HCEC 1CT (cell line): Measurements from ENCODE around the gene NBL1.

Source experiments
- DNase-seq: peaks from one replicate; pipeline ENCODE4 v3.0.0-alpha.2; 2017

Gene NBL1

DNA sequence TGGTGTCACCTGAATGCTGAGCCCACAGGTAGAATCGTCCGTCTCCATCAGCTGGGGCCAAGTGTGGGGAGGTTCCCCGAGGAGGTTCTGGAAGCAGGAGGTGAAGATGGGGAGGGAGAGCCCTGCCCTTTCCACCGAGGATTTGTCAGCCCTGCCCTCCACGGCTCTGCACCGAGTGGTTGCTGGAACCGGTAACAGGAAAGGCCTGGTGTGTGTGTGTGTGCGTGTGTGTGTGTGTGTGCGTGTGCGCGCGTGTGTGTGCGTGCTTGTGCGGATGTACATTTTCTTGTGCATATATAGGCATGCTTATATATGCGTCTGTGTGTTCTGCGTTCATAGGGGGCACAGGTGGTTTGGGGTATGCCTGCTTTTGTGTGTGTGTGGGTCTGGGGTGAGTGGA lies 3.5 kb downstream of the NBL1 start:
- DNase-seq, result no peak

DNA sequence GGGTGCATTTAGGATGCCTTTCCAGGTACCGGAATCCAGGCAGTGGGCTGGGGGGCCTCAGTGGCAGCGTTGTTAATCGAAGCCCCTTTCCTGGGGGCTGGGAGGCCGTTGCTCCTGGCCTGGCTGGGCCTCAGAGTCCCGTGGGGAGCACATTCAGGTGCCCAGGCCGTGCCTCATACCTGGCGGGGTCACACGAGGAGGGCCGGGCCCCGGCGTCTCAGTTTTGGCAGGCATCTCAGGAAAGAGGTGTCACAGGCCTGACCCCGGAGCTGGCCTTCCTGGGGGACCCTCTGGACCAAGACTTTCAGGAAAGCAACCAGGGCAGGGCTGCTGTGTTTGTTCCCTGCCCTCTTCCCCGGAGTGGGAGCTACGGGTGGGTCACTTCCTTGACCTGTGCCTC lies 4.1 kb downstream of the NBL1 start:
- DNase-seq, result no peak

DNA sequence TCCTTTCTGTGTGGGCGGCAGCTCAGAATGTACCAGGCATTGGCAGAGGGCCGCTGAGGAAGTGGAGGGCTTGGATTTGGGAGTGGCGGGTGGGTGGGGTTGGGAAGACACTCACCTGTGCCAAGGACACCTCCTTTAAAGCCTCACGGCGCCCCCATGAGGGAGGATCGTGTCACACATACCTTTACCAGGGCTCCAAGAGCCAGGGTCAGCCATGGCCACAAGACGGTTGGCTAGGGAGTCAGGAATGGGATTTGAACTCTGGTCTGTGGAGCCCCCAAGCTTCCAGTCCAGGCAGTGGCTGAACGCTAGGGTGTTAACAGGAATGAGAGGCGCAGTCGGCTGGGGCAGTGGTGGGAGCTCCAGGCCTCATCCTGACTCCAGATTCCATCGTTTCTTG lies 4.6 kb downstream of the NBL1 start:
- no peak for DNase-seq

- no peak for DNase-seq
These were observed 6.5 kb downstream of the NBL1 start for GRCh38 chr1:19650416-19651140.

DNA sequence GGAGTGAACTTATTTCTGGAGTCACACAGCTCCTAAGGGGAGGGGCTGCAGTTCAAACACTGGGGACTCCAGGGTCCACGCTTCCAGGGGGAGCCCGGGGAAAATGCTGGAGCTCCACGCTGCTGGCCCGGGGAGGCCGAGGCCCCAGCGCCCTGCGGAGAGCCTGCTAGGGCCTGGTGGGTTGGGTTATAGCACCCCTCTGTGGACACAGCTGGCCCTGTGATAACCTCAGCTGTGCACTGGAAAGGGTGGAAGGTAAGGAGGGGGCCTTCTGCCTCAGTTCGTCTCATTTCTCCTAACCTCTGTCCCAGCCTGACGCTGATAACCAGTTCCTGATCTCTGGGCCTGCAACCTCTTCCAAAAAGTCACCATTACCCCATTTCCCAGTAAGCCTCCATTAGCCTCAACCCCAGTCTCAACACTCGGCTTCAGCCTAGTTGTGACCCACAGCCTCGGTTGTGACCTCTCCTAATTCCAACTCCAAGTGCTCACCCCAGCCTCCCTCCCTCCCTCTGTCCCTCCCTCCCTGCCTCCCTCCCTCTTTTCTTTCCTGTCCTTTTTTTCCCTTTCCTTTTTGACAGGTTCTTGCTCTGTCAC lies 7.1 kb downstream of the NBL1 start:
- peak; percentile 52 for DNase-seq

DNA sequence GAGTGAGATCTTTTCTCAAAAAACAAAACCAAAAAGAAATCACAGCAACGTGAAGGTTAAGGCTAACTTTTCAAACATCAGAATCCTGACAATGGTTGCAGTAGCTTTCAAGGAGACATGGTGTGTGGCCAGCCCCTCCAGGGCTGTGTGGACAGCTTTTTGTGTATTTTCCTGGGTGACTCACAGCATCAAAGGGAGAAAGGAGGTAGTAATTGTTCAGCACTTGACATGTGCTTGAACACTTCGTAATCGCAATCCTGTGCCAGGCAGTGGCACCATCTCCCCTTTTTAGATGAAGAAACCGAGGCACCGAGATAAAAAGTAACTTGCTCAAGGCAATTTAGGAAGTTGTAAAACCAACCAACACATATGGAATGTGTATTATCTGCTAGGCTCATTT lies 10.3 kb downstream of the NBL1 start:
- no peak for DNase-seq

DNA sequence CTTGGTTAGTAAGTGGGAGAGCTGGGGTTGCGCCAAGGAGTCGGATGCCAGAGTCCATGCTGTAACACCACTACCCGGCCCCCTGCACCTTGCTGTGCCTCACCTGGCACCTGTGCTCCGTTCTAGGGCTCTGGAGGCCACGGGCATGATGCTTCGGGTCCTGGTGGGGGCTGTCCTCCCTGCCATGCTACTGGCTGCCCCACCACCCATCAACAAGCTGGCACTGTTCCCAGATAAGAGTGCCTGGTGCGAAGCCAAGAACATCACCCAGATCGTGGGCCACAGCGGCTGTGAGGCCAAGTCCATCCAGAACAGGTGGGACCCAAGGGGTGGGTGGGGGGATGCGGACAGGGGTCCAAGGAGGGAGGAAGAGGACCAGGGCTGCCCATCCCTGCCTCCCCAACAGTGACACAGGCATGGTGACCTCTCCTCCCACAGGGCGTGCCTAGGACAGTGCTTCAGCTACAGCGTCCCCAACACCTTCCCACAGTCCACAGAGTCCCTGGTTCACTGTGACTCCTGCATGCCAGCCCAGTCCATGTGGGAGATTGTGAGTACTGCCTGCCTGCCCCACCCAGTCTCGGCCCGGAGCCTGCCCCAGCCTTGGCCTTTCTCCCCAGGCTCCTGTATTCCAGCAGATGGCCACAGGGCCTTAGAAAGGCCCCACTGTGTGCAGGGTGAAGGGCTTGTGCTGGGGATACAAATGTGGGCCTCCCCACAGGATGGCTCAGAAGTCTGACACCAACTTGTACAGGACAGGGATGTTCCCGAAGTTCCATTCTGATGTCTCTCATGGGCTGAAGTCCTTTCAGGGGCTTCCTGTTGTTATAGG lies 11.0 kb downstream of the NBL1 start:
- no peak for DNase-seq

GRCh38 chr1:19655718-19656080 lies 11.6 kb downstream of the NBL1 start:
- DNase-seq, result no peak

- DNase-seq, result no peak
These were observed 12.1 kb downstream of the NBL1 start for GRCh38 chr1:19656134-19656779.

DNA sequence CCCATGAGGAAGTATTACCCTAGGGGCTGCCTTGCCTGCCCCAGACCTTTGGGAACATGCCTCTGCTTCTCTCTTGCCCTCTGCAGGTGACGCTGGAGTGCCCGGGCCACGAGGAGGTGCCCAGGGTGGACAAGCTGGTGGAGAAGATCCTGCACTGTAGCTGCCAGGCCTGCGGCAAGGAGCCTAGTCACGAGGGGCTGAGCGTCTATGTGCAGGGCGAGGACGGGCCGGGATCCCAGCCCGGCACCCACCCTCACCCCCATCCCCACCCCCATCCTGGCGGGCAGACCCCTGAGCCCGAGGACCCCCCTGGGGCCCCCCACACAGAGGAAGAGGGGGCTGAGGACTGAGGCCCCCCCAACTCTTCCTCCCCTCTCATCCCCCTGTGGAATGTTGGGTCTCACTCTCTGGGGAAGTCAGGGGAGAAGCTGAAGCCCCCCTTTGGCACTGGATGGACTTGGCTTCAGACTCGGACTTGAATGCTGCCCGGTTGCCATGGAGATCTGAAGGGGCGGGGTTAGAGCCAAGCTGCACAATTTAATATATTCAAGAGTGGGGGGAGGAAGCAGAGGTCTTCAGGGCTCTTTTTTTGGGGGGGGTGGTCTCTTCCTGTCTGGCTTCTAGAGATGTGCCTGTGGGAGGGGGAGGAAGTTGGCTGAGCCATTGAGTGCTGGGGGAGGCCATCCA lies 12.8 kb downstream of the NBL1 start:
- DNase-seq, result no peak

- no peak for DNase-seq
These were observed 13.4 kb downstream of the NBL1 start for GRCh38 chr1:19657511-19657910.

GRCh38 chr1:19658186-19658585 lies 14.1 kb downstream of the NBL1 start:
- DNase-seq, result no peak

- DNase-seq, result no peak
These were observed 17.7 kb downstream of the NBL1 start for GRCh38 chr1:19661721-19662228.

DNA sequence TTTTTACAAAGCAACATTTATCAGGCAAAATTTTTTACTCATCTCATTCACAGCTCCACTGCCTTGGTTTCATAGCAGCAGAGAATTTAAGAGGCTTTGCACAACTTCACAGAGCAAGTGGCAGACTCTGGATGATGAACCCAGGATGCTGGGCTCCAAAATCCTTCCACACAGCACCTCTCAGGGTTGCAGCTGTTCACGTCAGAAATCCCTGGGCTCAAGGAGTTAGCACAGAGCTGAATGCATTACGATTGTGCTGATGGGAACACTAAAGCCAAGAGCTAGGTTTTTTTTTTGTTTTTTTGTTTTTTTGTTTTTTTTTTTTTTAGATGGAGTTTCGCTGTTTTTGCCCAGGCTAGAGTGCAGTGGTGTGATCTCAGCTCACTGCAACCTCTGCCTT lies 18.2 kb downstream of the NBL1 start:
- DNase-seq, result no peak

GRCh38 chr1:19664453-19665185 lies 20.5 kb downstream of the NBL1 start, which contains the start of gene HTR6:
HTR6 (plus strand) TSS chr1:19664875; CDS start chr1:19665754, 879 bp downstream.
- DNase-seq, result no peak

- DNase-seq, result no peak
These were observed 21.0 kb downstream of the NBL1 start for GRCh38 chr1:19665186-19665495.

DNA sequence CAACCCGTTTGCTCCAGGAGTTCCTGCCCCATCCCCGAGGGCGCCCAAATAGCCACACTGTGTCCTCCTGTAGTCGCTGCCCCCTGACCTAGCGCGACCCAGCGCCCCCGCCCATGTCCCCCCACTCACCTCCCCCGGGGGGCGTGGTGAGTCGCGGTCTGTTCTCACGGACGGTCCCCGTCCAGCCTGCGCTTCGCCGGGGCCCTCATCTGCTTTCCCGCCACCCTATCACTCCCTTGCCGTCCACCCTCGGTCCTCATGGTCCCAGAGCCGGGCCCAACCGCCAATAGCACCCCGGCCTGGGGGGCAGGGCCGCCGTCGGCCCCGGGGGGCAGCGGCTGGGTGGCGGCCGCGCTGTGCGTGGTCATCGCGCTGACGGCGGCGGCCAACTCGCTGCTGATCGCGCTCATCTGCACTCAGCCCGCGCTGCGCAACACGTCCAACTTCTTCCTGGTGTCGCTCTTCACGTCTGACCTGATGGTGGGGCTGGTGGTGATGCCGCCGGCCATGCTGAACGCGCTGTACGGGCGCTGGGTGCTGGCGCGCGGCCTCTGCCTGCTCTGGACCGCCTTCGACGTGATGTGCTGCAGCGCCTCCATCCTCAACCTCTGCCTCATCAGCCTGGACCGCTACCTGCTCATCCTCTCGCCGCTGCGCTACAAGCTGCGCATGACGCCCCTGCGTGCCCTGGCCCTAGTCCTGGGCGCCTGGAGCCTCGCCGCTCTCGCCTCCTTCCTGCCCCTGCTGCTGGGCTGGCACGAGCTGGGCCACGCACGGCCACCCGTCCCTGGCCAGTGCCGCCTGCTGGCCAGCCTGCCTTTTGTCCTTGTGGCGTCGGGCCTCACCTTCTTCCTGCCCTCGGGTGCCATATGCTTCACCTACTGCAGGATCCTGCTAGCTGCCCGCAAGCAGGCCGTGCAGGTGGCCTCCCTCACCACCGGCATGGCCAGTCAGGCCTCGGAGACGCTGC lies 21.7 kb downstream of the NBL1 start:
- no peak for DNase-seq

DNA sequence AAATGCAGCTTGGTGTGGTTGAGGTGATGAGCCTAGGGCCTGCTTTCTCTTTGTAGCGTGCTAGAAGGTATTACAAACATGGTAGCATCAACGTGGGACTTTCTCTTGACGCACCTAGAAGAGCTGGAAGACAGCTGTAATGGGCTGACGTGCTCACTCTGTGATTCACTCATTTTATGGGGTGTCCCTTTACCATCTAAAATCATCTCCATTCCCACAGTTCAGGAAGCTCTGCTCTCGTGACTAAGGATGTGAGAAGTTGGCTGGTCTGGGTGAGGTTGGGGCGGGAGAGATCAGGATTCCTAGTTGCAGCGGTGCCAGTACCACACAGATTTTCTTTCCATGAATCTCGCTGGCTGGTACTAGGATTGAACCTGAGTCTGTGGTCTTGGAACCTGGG lies 24.8 kb downstream of the NBL1 start:
- no peak for DNase-seq

DNA sequence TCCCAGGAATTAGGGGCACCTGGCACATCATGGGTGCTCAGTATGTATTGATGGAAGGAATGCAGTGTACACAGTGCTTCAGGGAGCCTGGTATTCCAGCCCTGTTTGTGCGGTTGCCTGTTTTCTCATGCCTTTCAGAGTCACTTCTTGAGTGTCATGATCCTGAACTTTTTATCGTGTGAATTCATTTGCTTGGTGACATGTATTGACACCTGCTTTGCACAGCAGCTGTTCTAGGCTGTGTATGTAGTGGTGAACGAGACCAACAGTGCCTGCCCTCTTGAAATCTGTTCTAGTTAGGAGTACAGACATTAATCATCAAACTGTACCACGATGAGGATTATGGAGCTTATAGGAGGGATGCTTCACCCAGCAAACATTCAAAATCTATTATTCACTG lies 26.7 kb downstream of the NBL1 start:
- no peak for DNase-seq

DNA sequence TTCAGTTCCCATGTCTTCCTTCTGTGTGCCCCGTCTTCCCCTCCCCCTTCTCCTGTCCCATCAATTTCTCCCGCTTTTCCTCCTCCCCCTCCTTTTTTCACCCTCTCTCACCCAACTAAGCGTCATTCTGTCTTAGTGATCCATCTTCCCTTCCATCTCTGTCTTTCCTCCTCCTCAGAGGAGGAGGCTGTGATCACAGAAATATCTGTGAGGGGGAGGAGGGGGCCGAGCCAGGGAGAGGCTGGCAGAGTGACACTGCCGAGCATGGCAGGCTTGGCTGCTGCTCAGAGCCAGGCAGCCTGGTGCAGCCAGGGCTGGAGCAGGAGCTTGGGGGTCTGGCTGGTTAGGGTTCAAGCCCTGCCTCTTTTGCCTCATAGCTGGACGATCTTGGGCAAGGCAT lies 28.1 kb downstream of the NBL1 start:
- DNase-seq, result no peak

DNA sequence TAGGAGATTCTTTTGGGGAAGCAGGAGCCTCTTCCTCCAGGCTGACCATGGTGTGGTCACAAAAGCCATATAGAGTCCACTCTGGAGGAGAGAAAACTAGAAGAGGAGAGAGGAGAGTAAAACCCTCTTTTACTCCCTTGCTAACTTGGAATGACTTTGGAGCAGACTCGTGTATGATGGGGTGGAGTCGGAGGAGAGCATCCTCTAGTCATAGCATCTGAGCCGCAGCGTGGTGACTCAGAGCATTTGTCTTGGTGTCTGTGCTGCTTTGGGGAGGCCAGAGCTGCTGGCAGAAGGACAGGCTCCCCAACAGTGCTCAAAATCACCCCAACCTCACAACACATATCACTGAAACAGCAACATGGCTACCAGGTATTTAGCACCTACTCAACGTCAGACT lies 31.7 kb downstream of the NBL1 start:
- no peak for DNase-seq
